ENCODE results near the gene GABBR1. TPM values are rescaled to one million over a fixed set of nuclear protein-coding genes. Genes with fewer than 3 reads are reported as not detected.

Gene GABBR1
- total RNA-seq, 1 experiment from 2014 or later = 5.0 TPM

DNA sequence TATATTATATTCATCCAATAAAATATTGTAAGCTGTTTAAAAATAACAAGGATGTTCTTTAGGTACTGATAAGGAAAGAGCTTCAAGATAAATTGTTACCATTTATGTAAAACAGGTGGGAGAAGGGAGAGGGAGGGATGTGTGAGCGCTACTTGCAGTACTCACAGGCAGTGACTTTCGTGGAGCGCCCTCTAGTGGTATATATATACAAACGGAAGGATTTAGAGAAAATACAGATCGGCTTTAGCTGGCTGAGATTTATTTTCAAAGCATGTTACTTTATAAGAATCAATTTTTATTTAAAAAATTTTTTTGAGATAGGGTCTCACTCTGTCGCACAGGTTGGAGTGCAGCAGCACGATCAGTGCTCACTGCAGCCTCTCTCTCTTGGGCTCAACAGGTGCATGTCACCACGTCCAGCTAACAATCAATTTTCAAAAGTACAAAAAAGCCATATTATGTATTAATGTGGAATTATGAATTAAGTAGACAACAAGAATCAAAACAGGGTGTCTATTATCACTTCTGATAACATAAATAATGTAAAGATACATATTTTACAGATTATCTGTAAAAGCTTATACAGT lies 20.6 kb upstream of the GABBR1 start:
- peak; percentile 59 for DNase-seq (ENCODE audit: low read depth)

DNA sequence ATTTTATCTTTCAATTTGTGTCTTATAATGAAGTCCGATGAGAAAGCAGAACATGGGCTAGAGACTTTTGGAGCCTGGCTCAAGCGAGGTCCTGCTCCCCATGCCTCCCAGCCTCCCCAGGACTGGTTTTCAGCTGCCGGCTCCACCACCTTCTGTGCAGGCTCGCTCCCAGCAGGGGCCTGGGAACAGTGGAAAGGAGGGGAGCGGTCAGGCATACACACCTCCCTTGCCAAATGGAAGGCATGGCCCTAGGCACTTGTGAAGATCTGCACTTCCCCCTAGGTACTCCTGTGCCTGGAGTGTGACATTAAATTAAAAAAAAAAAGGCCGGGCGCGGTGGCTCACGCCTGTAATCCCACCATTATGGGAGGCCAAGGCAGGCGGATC lies 19.2 kb upstream of the GABBR1 start:
- no peak for DNase-seq (ENCODE audit: low read depth)

DNA sequence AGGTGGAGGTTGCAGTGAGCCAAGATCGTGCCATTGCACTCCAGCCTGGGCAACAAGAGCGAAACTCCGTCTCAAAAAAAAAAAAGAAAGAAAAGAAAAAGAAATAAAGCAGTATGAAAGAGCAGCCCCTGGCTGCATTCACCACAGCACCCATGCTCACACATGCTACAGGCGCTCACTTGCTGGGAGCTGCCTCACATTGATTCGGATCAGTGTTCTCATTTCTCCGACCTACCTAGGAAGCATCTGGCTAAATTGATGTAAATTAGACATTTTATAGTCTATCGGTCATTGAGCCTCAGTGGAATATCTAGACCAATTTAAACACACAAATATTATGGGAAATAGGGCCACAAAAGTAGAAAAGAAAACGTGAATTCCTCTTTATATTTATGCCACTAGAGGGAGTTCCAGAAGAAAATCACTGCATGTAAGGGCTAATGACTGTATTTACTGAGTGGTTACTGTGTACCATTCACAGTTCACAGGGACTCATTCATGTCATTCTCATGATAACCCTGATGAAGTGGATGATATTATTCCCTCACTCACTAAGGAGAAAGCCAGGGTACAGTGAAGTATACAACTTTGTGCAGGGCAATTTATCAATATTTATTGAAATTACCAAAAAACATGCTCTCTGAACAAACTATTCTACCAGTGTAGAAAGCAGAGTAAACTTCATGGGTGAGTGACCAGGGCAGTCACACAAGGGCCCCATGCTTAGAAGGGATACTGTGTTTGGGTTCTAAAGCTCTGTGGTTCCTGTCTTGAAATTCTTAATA lies 18.6 kb upstream of the GABBR1 start:
- peak; percentile 43 for DNase-seq (ENCODE audit: low read depth)

DNA sequence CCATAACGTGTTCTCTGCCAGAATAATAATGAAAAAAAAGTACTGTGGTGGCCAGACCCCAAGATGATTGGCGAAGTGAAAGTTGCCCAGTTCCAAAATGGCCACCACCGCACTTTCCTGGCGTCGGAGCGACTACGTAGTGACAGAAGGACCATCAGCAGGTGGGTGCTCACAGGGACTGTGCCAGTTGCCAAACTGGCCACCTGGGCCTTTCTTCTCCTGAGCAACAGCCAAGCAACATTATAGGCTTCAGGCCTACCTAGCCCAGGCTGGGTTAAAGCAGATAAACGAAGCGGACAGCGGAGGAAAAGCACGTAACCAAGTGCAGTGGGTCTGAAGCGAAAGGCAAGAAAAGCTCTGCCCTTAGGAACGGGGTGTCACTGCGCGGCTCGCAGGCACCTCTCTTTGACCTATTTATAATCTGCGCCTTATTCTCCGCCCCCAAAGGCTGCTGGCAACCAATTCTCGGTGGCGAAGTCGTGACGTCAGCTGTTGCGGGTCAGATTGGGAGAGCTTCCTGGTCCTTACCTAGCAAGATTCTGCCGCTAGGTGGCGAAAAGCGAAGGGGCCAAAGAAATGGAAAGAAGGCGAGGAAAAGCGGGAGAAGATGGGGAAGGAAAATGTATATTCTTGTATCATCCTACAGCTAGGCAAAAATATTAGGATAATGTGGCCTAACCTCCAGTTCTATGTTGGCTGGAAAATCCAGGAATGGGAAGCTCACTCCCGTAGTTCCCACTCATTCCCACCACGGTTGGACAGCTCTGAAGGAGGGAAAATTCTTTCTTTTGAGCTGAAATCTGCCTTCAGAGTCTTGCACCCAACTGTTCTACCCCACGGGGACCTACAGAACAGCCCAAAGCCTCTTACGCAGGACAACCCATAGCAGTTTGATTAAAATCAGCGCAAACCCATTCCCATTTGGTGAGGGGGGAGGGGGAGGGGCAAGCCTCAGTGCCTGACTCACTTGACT lies 17.0 kb upstream of the GABBR1 start:
- peak; percentile 93 for DNase-seq (ENCODE audit: low read depth)

DNA sequence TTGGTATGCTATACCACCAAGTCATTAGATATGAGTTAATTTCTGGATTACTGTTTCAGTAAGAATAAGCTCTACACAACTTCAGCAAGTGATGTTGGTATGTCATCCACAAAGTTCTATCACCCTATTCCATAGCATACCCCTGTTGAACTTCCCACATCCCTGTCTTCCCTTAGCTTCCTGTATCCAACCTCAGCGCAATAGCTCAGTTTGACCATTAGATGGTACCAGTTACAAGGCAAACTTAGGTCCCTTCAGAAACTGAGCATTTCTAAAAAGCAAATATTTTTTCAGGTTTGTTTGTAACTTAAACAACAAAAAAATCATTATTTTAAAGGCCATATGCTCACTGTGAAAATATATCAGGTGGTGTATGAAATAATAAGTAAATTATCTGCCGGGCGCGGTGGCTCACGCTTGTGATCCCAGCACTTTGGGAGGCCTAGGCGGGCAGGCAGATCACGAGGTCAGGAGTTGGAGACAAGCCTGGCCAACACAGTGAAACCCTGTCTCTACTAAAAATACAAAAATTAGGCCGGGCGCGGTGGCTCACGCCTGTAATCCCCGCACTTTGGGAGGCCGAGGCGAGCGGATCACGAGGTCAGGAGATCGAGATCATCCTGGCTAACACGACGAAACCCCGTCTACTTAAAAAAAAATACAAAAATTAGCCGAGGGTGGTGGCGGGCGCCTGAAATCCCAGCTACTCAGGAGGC lies 15.1 kb upstream of the GABBR1 start:
- DNase-seq (ENCODE audit: low read depth) = peak; percentile 46

DNA sequence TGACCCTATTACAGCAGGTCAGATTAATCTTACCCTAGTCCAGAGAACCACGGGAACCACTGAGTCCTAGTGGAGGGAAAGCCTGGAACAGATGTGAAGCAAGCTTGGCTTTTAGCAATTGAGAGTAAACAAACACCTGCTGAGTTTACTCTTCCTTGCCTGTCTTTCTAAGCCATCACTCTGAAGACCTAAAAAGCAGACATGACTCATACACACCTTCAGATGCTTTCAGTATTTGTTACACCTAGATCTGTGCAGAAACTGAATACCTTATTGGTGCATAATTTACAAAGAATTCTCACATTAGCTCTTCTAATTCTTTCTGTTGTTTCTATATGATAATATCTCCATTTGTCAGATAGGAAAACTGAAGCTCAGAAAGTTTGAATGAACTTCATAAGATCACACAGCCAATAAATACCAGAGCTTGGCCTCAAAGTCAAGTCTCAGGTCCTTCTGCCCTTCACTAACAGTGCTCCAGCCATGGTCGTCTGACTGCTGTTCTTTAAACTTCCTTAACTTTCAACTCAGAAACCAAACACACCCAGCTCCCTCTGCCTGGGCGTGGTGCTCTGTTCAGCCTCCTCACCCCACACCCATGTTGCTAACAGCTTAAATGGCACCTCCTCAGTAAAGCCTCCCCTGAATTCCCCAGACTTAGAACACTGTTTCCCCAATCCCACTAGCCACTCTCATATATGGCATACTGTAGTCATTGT lies 8.6 kb upstream of the GABBR1 start:
- no peak for DNase-seq (ENCODE audit: low read depth)

DNA sequence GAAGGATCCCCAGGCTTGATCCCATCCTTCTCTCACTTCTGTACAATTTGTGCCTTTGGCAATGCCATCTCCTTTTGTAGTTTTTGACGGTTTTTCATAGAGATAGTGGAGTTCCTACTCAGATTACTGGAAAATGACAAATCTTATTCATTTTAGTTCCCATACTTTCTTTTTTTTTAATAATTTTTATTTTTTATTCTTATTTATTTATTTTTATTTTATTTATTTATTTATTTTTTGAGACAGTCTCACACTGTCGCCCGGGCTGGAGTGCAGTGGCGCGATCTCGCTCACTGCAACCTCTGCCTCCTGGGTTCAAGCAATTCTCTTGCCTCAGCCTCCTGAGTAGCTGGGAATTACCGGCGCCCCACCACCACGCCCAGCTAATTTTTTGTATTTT lies 4.3 kb upstream of the GABBR1 start:
- no peak for DNase-seq (ENCODE audit: low read depth)

DNA sequence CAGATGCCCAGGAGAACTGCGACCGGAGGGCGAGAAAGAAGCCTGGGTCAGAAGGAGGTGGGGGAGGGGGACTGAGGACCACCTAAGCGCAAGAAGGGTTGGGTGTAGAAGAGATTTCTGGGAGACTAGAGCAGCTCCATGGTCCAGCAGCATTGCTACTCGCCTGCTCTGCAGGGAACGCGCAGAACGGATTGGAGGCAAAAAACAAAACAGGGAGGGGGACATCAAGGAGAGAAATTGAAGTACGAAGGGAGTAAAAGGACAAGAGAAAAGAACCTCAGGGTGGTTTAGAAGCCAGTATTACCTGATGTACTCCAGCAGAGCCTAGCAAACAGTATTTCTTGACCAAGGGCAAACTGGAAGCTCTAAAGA lies 537 bp upstream of the GABBR1 start:
- peak; percentile 11 for DNase-seq (ENCODE audit: low read depth)

DNA sequence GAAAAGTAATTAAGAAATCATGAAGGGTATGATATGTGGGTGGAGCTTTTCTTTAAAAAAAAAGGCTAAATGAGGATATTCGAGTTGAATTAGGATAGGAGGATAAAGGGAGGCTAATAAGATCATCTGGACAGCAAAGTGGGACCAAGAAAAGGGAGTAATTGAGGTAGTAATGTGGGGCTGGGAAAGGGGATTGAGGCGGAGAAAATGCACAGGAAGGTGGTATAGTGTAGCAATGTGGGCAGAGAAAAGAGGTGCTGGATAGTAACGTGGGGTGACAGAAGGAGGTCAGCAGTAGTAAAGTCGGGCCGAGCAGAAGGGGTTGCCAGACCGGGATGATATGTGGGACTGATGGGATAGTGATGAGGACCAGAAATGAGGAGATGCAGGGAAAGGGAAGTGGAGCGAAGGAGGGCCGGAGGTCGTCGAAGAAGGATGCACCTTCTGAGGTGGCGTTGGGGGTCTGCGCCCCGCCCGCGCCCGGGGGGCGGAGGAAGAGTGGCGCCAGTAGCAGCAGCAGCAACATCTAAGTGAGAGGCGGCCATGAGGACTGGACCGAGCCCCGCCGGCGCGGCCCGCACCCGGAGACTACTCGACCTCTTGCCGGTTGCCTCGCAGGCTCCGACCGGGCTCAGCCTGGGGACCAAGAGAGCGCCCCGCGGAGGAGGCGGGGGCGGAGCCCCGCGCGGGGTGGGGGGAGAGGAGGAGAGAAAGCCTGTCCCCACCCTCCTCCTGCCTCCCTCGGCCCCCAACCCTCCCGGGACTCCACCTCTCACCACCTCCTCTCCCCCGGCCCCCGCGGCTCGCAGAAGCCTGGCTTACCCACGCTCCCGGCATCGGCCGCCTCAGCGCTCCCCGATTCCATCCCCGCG lies 887 bp downstream of the GABBR1 start:
- peak; percentile 72 for DNase-seq (ENCODE audit: low read depth)

DNA sequence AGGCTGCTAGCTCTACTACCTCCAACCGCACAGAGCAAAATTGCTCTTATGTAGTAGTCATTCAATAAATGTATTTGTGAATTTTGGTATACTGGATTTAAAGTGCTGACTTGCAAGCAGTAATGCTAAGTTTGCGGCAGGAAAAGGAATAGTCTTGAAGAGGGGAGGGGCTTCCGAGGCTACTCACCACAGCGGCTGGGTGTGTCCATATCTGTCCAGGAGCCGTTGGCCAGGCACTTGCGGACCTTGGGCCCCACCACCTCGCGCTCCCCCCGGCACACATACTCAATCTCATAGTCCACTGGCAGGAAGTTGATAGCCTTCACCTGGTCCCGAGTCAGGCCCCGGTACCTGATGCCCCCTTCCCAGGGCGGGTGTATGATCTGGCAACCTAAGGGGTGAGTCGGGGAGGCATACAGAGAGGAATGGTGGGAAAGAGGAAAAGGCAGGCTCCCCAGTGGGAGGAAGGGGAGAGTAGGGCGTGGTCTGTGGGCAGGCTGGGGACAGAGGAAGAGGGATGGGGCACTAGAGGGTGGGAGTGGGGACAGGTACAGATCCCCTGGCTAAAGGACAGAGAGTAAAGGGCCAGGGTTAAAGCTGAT lies 1.7 kb downstream of the GABBR1 start:
- DNase-seq (ENCODE audit: low read depth) = no peak

DNA sequence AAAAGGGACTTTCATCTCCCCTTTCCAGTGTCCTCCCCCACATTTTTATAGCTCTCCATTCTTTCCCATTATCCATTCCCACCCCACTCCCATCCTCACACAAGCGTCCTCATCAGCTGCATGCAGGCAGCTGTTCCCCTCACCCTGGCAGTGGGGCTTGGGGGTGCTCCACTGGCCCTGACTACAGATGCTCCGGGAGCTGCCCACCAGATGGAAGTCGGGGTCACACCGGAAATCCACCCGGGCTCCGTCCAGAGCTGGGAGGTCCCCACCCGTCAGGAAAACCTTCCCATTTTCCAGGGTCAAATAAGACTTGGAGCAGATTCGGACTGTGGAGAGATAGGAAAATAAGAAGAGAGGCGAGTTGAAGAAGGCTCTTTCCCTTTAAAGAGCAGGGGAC lies 2.7 kb downstream of the GABBR1 start:
- DNase-seq (ENCODE audit: low read depth) = no peak

DNA sequence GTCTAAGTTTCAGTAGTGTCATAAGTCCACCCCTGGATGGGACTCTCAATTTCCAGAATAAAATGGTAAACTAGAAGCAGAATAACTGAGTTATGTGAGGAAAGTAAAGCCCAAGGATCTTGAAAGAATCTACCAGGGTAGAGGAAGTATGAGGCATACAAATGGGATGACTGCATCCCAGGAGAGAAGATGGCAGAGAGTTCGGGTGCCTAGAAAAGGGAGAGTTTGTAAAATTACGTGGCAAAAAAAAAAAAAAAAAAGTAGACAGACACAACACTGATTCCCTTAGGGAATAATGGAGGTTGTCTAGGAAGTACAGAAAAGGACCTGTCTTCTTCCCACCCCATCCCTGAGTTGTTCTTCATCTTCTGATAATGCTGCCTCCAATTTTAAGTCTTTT lies 3.4 kb downstream of the GABBR1 start:
- DNase-seq (ENCODE audit: low read depth) = no peak

DNA sequence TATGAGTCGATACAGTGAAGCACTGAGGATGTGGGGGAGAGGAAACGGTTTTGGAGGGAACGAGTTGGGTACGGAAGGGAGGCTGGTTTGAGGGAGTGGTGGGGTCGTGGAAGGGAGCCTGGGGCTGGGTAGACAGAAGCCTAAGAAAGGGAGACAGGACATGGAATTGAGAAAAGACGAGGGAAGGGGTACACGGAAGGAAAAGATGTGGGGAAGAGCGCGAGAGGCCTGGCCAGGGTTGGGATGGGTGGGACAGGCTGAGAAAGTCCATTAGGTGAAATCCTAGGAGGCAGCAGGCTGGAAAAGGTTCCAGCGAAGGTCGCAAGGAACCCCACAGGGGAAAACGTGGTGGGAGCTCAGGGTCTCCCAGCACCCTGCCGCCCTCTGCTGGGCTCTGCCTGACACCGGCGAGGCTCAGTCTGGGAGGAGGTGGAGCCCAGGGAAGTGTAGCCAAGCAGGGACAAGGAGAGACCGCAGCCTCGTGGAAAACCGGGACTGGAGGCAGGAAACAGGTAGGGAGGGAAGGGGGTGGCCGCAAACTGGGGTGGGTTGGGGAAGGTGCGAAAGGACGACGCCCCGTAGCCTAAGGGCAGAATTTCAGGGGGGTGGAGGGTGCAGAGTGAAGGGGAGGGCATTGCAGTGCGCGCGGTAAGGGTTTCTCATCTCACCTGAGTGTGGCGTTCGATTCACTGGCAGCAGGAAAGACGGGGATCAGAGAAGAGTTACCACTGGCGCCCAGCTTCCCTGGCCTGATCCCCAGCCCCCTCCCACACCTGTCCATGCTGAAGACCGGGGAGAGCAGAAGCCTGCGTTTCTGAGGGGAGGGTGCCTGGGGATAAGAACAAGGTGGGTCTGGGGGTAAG lies 4.3 kb downstream of the GABBR1 start:
- peak; percentile 74 for DNase-seq (ENCODE audit: low read depth)

DNA sequence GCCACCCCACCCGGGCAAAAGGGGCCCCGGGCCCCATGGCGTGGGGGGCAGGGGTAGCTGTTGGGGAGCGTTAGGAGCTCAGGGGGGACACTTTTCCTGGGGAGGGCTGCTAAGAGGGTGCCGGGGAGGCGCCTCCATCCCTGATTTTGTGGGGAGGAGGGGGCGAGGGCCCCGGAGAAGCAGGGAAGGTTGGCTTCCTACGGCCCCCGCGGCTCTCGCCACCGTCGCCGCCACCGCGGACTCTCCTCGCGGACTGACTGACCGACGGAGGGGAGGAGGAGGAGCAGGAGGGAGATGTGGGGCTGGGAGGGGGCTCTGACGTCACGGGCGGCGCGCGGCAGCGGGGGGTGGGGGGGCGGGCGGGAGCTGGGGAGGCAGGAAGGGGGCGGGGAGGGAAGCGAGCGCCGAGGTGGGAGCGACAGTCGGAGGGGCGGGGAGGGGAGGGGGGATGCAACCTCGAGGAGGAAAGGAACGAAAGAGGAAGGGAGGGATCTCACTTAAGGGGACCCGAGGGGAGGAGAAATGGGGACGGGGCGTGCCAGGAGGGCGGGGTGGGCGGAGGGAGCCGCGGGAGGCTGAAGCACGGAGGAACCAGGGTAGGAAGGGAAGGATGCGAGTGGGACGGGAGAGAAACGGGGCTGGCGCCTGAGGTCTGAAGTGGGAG lies 5.1 kb downstream of the GABBR1 start:
- peak; percentile 83 for DNase-seq (ENCODE audit: low read depth)

DNA sequence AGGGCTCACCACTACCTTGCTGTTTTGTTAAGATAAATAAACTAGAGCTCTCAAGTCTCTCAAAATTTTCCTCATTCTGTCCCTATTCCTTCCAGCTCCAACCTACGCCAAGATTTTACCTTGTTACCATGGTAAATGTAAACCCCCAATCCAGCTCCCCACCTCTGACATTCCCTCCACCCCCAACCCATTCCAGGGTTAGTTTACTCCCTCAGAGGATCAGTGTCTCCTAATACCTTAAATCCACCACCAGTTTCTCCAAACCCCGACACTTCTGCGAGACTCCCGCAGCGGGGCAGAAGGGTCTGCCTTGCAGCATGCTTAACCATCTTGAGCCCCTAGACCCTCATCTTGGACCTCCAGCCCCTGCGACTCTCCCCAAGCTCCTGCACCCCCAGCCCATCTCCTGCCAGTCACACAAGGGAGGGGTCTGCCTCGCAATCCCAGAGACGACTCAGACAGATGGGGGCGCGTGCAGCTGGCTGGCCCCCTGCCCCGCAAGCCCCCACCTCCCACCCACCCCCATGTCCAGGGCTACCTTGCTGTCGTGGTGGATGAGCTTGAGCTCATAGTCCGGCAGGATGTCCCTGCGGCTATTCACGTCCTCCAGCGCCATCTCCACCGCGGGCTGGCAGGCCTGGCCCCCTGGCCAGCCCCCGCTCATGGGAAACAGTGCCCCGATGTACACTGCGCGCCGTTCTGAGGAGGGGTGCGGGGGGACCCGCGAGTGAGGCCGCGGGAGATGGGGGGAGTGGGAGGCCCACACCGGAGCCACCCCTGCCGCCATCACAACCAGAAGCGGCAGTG lies 5.8 kb downstream of the GABBR1 start:
- DNase-seq (ENCODE audit: low read depth) = no peak

DNA sequence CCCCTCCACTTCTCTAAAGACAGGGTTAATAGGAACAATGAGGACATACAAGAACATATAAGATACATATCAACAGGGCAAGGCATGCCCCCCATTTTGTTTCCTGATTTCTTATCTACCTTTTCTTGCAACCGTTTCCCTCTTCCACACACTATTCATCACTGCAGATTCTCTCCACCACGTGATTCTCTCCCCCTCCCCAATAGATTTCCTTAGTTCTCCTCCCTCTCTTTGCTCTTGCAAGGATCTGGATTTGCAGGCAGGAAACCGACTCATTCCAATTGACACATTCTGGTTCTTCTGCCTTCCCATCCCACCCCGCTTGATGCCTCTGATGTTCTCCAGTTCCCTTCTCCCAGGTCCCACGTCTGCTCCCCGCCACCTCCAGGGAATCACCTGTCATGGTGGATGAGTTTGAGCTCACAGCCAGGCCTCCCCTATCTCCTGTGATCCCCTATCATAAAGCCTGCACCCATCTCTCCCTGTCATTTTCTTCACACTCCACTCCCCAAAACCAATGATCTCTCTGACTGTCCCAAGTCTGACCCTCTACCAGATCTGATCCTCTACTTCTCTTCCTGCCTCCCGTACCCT lies 7.5 kb downstream of the GABBR1 start:
- no peak for DNase-seq (ENCODE audit: low read depth)

DNA sequence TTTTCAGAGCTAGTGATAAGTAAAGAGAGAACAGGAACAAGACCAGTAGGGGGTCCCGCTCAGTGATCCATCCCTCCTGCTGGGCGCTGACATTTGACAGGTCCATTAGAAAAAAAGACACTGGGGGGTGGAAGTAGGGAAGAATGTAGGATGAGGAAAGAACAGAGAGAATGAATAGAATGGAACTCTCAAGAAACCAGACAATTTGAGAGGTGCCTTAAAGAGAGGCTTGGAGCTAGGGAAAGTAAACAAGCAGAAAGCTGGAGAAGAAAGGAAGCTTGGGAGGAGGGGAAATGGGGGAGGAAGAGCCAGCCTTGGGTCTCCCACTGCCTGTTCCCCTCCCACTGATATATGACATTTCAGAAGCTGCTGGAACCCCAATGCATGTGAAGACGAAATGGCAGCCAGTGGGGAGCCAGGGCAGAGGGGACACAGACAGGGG lies 8.4 kb downstream of the GABBR1 start:
- no peak for DNase-seq (ENCODE audit: low read depth)
